Skin of body (tissue), 2 donors: ENCODE measurements around the gene MRC2. TPM values are rescaled to one million over a fixed set of nuclear protein-coding genes. Genes with fewer than 3 reads are reported as not detected.
"Not testable (repeated sequence)": the region's sequence is repeated elsewhere in the genome, so short reads cannot be mapped to it uniquely, and the experiment has no call there.

ENCODE experiments used
- DNase-seq: peaks from one replicate; lab custom pipeline; 2025; lab: John Stamatoyannopoulos, UW
- total RNA-seq: library from RNA; depleted of rRNA; stranded (reverse); fragments of >200 nt; gene quantifications from one replicate; pipeline ENCODE4 v1.2.3, GENCODE V29; 2014

MRC2 gene
- total RNA-seq: 147 TPM

GRCh38 chr17:62627219-62627903 is at the start of gene MRC2:
Gene MRC2, plus strand, starts transcription at chr17:62627670. Its CDS starts 133 bp downstream, at chr17:62627803.
- DNase-seq: peak; percentile 69

- DNase-seq: no peak
Observed at GRCh38 chr17:62578757-62579487, 48.5 kb upstream of the MRC2 start.

- no peak for DNase-seq
Observed at GRCh38 chr17:62580947-62581346, 46.5 kb upstream of the MRC2 start.

GRCh38 chr17:62581764-62582163 is 45.7 kb upstream of the MRC2 start:
- DNase-seq: no peak

- no peak for DNase-seq
Observed at GRCh38 chr17:62587554-62587953, 39.9 kb upstream of the MRC2 start.

GRCh38 chr17:62588109-62588508 is 39.4 kb upstream of the MRC2 start:
- DNase-seq: no peak

- no peak for DNase-seq
Observed at GRCh38 chr17:62591333-62591732, 36.1 kb upstream of the MRC2 start.

- not testable (repeated sequence) for DNase-seq
Observed at GRCh38 chr17:62591822-62592221, 35.6 kb upstream of the MRC2 start.

- DNase-seq: no peak
Observed at GRCh38 chr17:62592341-62593099, 35.0 kb upstream of the MRC2 start.

GRCh38 chr17:62595484-62595883 is 32.0 kb upstream of the MRC2 start:
- DNase-seq: no peak

- DNase-seq: no peak
Observed at GRCh38 chr17:62596662-62597061, 30.8 kb upstream of the MRC2 start.

GRCh38 chr17:62597150-62597549 is 30.3 kb upstream of the MRC2 start:
- DNase-seq: no peak

GRCh38 chr17:62597920-62598319 is 29.6 kb upstream of the MRC2 start:
- DNase-seq: no peak

GRCh38 chr17:62599964-62600657 is 27.4 kb upstream of the MRC2 start:
- no peak for DNase-seq

- DNase-seq: no peak
Observed at GRCh38 chr17:62600805-62601204, 26.7 kb upstream of the MRC2 start.

- no peak for DNase-seq
Observed at GRCh38 chr17:62601471-62601870, 26.0 kb upstream of the MRC2 start.

- DNase-seq: not testable (repeated sequence)
Observed at GRCh38 chr17:62603783-62604182, 23.7 kb upstream of the MRC2 start.

- DNase-seq: no peak
Observed at GRCh38 chr17:62605588-62605987, 21.9 kb upstream of the MRC2 start.

- no peak for DNase-seq
Observed at GRCh38 chr17:62611292-62611691, 16.2 kb upstream of the MRC2 start.

- DNase-seq: no peak
Observed at GRCh38 chr17:62611728-62612127, 15.7 kb upstream of the MRC2 start.

- not testable (repeated sequence) for DNase-seq
Observed at GRCh38 chr17:62612289-62612688, 15.2 kb upstream of the MRC2 start.

- DNase-seq: not testable (repeated sequence)
Observed at GRCh38 chr17:62613095-62613494, 14.4 kb upstream of the MRC2 start.
